Gastroesophageal sphincter (tissue), 3 donors: ENCODE results near the gene FSIP2.

Source experiments
- CTCF ChIP-seq, 4 experiments: fragments of 200-600 bp in 2 of 4; fragments of 450-650 bp in 2 of 4; sonication (generic) in 1 of 4; IDR thresholded peaks; one replicate each; pipeline ENCODE4 v1.5.1; 2017 to 2019; ENCODE audit warnings: antibody characterized with exemption in 4 of 4, mild to moderate bottlenecking in 2 of 4, moderate library complexity in 2 of 4
- EP300 ChIP-seq: sonication (generic); formaldehyde crosslinking; IDR thresholded peaks from one replicate; pipeline ENCODE4 v1.6.1; 2017; ENCODE audit warnings: antibody characterized with exemption, mild to moderate bottlenecking
- POLR2A ChIP-seq, 2 donors: fragments of 450-650 bp; IDR thresholded peaks; one replicate each; pipeline ENCODE4 v1.6.1; 2017; ENCODE audit warnings: antibody characterized with exemption in 2 of 2, mild to moderate bottlenecking in 2 of 2, moderate library complexity in 1 of 2
- POLR2AphosphoS5 ChIP-seq: sonication (generic); formaldehyde crosslinking; IDR thresholded peaks from one replicate; pipeline ENCODE4 v1.6.1; 2017; ENCODE audit warnings: antibody characterized with exemption

- TF ChIP-seq CTCF (IDR thresholded peaks at IDR 0.05) (no peak), POLR2A (IDR thresholded peaks at IDR 0.05) (no peak), EP300 (no peak), POLR2AphosphoS5 (no peak)
Measured at GRCh38 chr2:185807351-185807750, 68.7 kb downstream of the FSIP2 start.
